ENCODE data around the gene IFT20.

- TF ChIP-seq, protein P1, sequence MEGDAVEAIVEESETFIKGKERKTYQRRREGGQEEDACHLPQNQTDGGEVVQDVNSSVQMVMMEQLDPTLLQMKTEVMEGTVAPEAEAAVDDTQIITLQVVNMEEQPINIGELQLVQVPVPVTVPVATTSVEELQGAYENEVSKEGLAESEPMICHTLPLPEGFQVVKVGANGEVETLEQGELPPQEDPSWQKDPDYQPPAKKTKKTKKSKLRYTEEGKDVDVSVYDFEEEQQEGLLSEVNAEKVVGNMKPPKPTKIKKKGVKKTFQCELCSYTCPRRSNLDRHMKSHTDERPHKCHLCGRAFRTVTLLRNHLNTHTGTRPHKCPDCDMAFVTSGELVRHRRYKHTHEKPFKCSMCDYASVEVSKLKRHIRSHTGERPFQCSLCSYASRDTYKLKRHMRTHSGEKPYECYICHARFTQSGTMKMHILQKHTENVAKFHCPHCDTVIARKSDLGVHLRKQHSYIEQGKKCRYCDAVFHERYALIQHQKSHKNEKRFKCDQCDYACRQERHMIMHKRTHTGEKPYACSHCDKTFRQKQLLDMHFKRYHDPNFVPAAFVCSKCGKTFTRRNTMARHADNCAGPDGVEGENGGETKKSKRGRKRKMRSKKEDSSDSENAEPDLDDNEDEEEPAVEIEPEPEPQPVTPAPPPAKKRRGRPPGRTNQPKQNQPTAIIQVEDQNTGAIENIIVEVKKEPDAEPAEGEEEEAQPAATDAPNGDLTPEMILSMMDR (conservative IDR thresholded peaks at IDR 0.05; ENCODE audit: low read depth in 2 of 2) = no peak
- TF ChIP-seq EZH2 (IDR thresholded peaks at IDR 0.05; ENCODE audit: low read depth, unreplicated experiment) (no peak), POLR2AphosphoS5 (IDR thresholded peaks at IDR 0.05; ENCODE audit: low read depth) (no peak), EZH2phosphoT487 (IDR thresholded peaks at IDR 0.05; ENCODE audit: unreplicated experiment) (no peak), NANOG (IDR thresholded peaks at IDR 0.05; ENCODE audit: borderline replicate concordance) (no peak), STAT1 (IDR thresholded peaks at IDR 0.05; ENCODE audit: unreplicated experiment) (no peak), CREB1 (CRISPR knock-in tag; IDR thresholded peaks at IDR 0.05; ENCODE audit: low read depth) (no peak)
- TF ChIP-seq, protein P2, sequence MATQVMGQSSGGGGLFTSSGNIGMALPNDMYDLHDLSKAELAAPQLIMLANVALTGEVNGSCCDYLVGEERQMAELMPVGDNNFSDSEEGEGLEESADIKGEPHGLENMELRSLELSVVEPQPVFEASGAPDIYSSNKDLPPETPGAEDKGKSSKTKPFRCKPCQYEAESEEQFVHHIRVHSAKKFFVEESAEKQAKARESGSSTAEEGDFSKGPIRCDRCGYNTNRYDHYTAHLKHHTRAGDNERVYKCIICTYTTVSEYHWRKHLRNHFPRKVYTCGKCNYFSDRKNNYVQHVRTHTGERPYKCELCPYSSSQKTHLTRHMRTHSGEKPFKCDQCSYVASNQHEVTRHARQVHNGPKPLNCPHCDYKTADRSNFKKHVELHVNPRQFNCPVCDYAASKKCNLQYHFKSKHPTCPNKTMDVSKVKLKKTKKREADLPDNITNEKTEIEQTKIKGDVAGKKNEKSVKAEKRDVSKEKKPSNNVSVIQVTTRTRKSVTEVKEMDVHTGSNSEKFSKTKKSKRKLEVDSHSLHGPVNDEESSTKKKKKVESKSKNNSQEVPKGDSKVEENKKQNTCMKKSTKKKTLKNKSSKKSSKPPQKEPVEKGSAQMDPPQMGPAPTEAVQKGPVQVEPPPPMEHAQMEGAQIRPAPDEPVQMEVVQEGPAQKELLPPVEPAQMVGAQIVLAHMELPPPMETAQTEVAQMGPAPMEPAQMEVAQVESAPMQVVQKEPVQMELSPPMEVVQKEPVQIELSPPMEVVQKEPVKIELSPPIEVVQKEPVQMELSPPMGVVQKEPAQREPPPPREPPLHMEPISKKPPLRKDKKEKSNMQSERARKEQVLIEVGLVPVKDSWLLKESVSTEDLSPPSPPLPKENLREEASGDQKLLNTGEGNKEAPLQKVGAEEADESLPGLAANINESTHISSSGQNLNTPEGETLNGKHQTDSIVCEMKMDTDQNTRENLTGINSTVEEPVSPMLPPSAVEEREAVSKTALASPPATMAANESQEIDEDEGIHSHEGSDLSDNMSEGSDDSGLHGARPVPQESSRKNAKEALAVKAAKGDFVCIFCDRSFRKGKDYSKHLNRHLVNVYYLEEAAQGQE (IDR thresholded peaks at IDR 0.05; ENCODE audit: unreplicated experiment) = no peak
Observed at GRCh38 chr17:28364665-28365363, 29.5 kb upstream of the IFT20 start, which contains the start of gene SEBOX.

Data from GM23338 (cell line).